Activated naive CD4-positive, alpha-beta T cell treated with anti-CD3 and anti-CD28 coated beads for 36 hours (primary cell): Measurements from ENCODE around the gene IMMP2L. TPM values are rescaled to one million over a fixed set of nuclear protein-coding genes. Genes with fewer than 3 reads are reported as not detected.

Experiments used
- CTCF ChIA-PET: fragments of 350-600 bp; sonication (Branson Sonifier 250); formaldehyde crosslinking; loops from one replicate; lab custom pipeline; 2021; ENCODE audit warnings: antibody characterized with exemption; lab: Charles Lee
- DNase-seq: peaks from one replicate; pipeline ENCODE4 v3.0.0-alpha.2; 2020
- H3K27ac Mint-ChIP-seq: one replicate; pipeline ENCODE4 v1.8.0; 2021; ENCODE audit warnings: mild to moderate bottlenecking, mixed read lengths
- H3K27me3 Mint-ChIP-seq: one replicate; pipeline ENCODE4 v1.8.0; 2021; ENCODE audit warnings: low read depth, mixed read lengths
- H3K36me3 Mint-ChIP-seq: one replicate; pipeline ENCODE4 v1.8.0; 2021; ENCODE audit warnings: low read depth, mixed read lengths
- H3K4me1 Mint-ChIP-seq: one replicate; pipeline ENCODE4 v1.8.0; 2021; ENCODE audit warnings: low read depth, mixed read lengths
- H3K4me3 Mint-ChIP-seq: one replicate; pipeline ENCODE4 v1.8.0; 2021; ENCODE audit warnings: mild to moderate bottlenecking, moderate library complexity, mixed read lengths
- H3K9me3 Mint-ChIP-seq: one replicate; pipeline ENCODE4 v1.8.0; 2021; ENCODE audit warnings: mixed read lengths
- intact Hi-C: fragments of 100-400 bp; cut with micrococcal nuclease; formaldehyde crosslinking; loops from one replicate; pipeline ENCODE4 v1.15.1; 2023
- total RNA-seq, 2 experiments: library from RNA; stranded (reverse); gene quantifications; one replicate each; pipeline ENCODE4 v1.2.3, GENCODE V29; 2021

IMMP2L gene
- total RNA-seq, 2 experiments from 2014 or later, result 24.4 to 26.6 TPM

DNA sequence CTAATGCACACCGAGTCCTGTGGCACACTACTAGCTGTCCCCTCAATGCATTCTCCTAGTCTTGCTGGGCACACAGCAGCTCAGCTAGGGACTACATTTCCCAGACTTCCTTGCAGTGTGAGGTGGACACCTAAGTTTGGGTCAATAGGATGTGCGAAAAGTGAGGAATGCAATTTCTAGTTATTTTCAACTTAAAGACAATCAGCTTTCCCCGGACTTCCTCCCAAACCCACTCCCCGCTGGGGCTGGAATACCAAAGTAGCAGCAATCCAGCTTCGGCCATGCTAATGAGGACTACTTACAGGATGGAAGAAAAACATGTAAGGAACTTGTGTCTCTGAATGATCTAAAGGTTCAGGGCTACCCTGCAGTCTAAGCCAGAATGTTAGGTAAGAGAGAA, 757.8 kb downstream of the IMMP2L start:
- no peak overlapping the region for H3K4me3 Mint-ChIP-seq

DNA sequence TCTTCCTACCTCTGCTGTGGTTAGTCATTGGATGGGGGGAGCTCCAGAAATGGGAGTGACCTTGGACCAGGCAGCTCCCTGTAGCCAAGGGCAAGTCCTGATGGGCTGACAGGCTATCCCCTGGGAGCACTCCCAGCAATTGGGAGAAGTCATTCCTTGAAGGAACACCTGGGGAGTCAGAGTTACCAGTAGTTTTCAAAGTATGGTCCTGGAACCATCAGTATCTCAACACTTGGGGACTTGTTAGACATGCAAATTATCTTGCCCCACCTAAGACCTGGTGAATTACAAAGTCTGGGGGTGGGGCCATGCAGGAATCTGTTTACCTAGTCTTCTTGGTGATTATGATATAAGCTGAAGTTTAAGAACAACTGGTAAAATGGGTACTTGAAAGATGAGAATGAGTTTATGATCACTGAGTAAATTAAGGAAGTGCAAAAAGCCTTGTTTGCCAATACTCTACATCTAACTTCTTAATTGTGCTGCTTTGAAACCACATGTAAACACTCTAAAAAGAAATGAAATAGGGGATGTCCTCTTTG, 758.6 kb downstream of the IMMP2L start:
- DNase-seq, result no peak
- no peak overlapping the region for H3K27ac Mint-ChIP-seq
- H3K4me3 Mint-ChIP-seq, result no peak overlapping the region
- intact Hi-C loops, result no loop called here
- H3K9me3 Mint-ChIP-seq, result no peaks in the 10 kb centered on the region
- peaks cover 9% of the 10 kb centered on the region for H3K4me1 Mint-ChIP-seq
- peaks cover 2% of the 10 kb centered on the region for H3K36me3 Mint-ChIP-seq
- CTCF ChIA-PET, result no interaction called here
- H3K27me3 Mint-ChIP-seq, result no peaks in the 10 kb centered on the region

More for the DNA sequence above, 757.8 kb downstream of the IMMP2L start:
- intact Hi-C loops, result no loop called here
- peaks cover 2% of the 10 kb centered on the region for H3K36me3 Mint-ChIP-seq
- no peak overlapping the region for H3K27ac Mint-ChIP-seq
- no peaks in the 10 kb centered on the region for H3K9me3 Mint-ChIP-seq
- no peak for DNase-seq
- no peaks in the 10 kb centered on the region for H3K27me3 Mint-ChIP-seq
- H3K4me1 Mint-ChIP-seq, result peaks cover 9% of the 10 kb centered on the region
- CTCF ChIA-PET, result no interaction called here

DNA sequence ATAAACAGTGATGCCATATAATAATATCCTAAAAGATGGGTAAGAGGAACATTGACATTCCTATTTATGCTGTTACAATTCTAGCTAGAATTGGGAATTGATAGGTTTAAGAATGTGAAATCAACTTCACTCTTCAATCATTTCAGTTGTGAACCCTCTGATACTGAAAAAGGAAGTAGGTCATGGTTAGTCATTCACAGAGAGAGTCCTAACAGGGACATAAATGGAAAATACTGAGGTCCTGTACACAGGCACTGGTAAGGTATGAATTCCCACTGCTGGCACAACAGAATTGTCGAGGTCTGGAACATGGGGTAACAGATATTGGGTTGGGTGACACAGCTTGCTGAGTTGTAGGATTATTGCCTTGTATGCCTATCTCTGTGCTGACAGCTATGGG, 760.8 kb downstream of the IMMP2L start:
- H3K36me3 Mint-ChIP-seq, result no peaks in the 10 kb centered on the region
- H3K9me3 Mint-ChIP-seq, result no peaks in the 10 kb centered on the region
- H3K27ac Mint-ChIP-seq, result no peak overlapping the region
- intact Hi-C loops, result no loop called here
- peaks cover 9% of the 10 kb centered on the region for H3K4me1 Mint-ChIP-seq
- no peaks in the 10 kb centered on the region for H3K27me3 Mint-ChIP-seq
- no peak overlapping the region for H3K4me3 Mint-ChIP-seq
- CTCF ChIA-PET, result interaction anchor here (0.6 kb wide), 1 partner anchor 651 kb away, joined by 3 read pairs; no protein-coding TSS in a partner anchor
- no peak for DNase-seq

DNA sequence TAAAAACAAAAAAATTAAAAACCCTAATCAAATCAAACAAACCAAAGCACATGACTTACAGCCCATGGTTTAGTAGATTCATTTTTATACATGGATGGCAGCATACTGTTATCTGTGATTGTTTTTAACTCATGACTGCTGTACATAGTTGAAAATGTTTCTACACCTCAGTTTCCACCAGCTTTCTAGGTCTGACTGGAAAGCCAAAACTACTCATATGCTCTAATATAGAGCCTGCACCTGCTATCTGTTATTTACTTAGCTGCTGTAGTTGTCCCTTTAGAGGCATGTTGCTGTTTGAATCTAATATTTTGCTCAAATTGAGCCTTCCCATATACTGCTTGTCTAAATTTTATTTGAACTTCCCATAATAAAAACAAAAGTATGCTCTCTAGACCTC, 761.3 kb downstream of the IMMP2L start:
- no peaks in the 10 kb centered on the region for H3K27me3 Mint-ChIP-seq
- CTCF ChIA-PET, result interaction anchor here (0.6 kb wide), 1 partner anchor 651 kb away, joined by 3 read pairs; no protein-coding TSS in a partner anchor
- no peak overlapping the region for H3K4me3 Mint-ChIP-seq
- peaks cover 9% of the 10 kb centered on the region for H3K4me1 Mint-ChIP-seq
- H3K9me3 Mint-ChIP-seq, result no peaks in the 10 kb centered on the region
- H3K36me3 Mint-ChIP-seq, result no peaks in the 10 kb centered on the region
- DNase-seq, result no peak
- intact Hi-C loops, result no loop called here
- H3K27ac Mint-ChIP-seq, result no peak overlapping the region

DNA sequence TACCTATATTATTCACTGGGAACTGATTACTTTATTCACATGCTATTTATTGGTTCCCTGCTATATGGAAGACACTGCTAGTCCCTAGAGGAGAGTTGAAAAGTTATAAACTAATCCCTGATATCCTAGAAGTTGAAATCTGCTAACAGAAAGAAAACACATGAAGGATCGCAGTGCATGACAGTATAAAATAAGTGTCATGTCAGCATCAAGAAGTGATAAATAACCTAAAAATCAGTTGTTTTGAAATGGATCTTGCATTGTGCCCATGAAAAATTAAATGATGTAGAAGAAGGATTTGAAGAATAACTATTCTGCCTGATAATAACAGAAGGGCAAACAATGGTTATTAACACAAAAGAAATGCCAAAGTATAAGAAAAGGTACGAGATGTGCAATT, 764.6 kb downstream of the IMMP2L start:
- no peak for DNase-seq
- H3K27me3 Mint-ChIP-seq, result no peaks in the 10 kb centered on the region
- peaks cover 9% of the 10 kb centered on the region for H3K4me1 Mint-ChIP-seq
- no peaks in the 10 kb centered on the region for H3K9me3 Mint-ChIP-seq
- intact Hi-C loops, result no loop called here
- CTCF ChIA-PET, result no interaction called here
- no peaks in the 10 kb centered on the region for H3K36me3 Mint-ChIP-seq
- H3K4me3 Mint-ChIP-seq, result no peak overlapping the region
- no peak overlapping the region for H3K27ac Mint-ChIP-seq

DNA sequence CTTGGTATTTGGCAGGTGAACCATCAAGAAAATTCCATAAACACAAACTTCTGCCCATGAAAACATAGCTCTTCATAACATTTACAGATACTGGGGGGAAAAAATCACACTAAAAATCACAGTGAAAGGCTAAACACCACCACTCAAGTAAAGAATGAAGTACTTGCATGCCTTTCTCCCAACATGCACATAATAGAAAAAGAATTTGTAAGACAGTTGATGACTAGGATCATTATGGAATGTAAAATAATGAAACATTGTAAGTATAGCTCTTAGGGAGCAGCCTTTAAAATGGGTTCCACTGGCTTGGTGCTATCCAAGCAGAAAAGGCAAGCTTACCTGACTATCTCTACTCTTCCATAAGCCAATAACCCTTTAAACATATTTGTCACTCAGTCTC, 771.3 kb downstream of the IMMP2L start:
- intact Hi-C loops, result no loop called here
- Mint-ChIP-seq H3K36me3 (no peaks in the 10 kb centered on the region), H3K4me1 (no peaks in the 10 kb centered on the region), H3K9me3 (no peaks in the 10 kb centered on the region), H3K27ac (no peak overlapping the region), H3K4me3 (no peak overlapping the region), H3K27me3 (no peaks in the 10 kb centered on the region)
- DNase-seq, result no peak
- CTCF ChIA-PET, result no interaction called here

DNA sequence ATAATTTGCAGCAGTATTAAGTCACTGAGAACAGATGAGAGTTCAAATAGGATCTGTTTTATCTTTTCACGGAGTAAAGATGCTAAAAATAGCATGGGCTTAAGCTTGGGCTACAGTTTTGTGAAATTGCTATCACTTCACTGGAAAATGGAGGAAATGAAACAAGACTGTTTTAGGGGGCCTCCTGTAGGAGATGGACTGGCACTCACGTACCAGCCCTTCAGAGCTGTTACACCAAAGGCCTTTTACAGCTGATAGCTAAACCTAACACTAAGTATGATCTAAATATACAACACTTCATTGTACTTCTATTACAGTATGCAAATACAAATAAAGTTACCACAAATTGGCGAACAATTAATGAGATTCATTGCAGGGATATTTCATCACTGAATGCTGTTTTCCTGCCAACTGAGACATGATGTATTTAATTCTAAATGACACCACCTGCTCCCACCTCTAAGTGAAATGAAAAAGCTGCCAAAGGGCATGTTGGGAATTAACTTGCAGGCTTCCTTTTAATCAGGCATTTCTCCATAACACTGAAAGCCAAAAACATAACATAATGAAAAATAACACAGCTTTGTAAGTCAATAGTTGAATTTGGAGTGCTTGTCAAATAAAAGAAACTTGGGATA, 775.8 kb downstream of the IMMP2L start:
- Mint-ChIP-seq H3K36me3 (no peaks in the 10 kb centered on the region), H3K27me3 (no peaks in the 10 kb centered on the region), H3K27ac (no peak overlapping the region), H3K4me3 (no peak overlapping the region), H3K9me3 (no peaks in the 10 kb centered on the region), H3K4me1 (no peaks in the 10 kb centered on the region)
- intact Hi-C loops, result no loop called here
- DNase-seq, result no peak
- CTCF ChIA-PET, result no interaction called here

DNA sequence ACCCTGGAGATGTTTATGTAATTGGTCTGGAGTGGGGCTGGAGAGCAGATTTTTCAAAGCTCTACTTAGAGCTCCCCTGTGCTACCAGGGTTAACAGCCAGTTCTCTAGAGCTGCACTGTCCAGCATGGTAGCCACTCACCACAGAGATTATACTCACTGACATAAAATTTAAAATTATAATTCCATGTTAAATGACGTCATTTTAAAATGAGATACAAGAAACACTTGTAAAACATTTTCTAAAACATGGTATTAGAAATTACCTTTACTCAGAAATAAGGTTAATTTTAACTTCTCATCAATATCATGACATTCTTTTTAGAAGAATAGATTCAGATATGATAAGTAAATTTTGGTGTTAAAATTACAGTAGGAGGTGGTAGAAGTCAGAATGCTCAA, 777.5 kb downstream of the IMMP2L start:
- H3K36me3 Mint-ChIP-seq, result no peaks in the 10 kb centered on the region
- H3K4me1 Mint-ChIP-seq, result no peaks in the 10 kb centered on the region
- CTCF ChIA-PET, result no interaction called here
- H3K27me3 Mint-ChIP-seq, result no peaks in the 10 kb centered on the region
- no peak for DNase-seq
- no peak overlapping the region for H3K4me3 Mint-ChIP-seq
- no peak overlapping the region for H3K27ac Mint-ChIP-seq
- H3K9me3 Mint-ChIP-seq, result no peaks in the 10 kb centered on the region
- intact Hi-C loops, result no loop called here

DNA sequence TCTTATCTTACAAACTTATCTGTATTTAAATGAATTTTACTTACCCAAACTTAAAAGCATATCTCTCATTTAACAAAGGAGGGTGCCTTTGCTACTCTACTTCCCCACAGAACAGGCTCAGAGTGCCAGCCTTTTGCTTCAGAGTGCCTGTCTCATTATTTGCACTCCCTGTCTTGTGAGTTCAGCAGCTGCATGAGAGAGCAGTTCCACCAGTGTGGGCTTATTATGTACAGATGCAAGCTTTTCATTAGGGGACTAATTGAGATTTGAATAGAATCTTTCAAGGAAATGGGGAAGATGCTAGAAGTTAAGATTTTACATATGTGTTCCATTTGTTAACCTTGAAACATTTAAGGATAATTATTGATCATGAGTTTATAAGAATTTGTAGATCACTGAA, 781.6 kb downstream of the IMMP2L start:
- no peak overlapping the region for H3K4me3 Mint-ChIP-seq
- H3K36me3 Mint-ChIP-seq, result no peaks in the 10 kb centered on the region
- H3K27me3 Mint-ChIP-seq, result no peaks in the 10 kb centered on the region
- H3K4me1 Mint-ChIP-seq, result no peaks in the 10 kb centered on the region
- CTCF ChIA-PET, result interaction anchor here (0.6 to 0.7 kb wide), 3 partner anchors 51 to 726 kb away, joined by 3 to 6 read pairs (median 3); no protein-coding TSS in a partner anchor
- intact Hi-C loops, result no loop called here
- H3K27ac Mint-ChIP-seq, result no peak overlapping the region
- no peaks in the 10 kb centered on the region for H3K9me3 Mint-ChIP-seq
- DNase-seq, result no peak

DNA sequence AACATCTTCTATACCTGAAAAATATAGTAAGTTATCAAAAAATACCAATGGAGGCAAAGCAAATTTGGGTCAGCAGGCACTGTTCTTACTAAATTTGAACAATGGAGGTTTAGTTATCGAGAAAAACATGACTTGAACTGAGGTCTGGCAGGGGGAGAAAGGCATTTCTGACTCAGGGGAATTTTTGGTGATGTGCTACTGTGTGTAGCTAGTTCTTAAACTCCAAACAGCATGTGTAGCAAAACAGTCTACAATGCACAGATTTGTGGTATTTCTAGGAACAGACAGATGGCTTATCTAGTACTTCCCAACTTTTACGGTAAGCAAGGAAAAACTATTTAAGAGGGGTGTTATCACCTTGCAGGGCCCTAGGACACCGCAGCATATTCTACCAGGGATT, 783.0 kb downstream of the IMMP2L start:
- Mint-ChIP-seq H3K4me1 (no peaks in the 10 kb centered on the region), H3K9me3 (no peaks in the 10 kb centered on the region)
- CTCF ChIA-PET, result no interaction called here

DNA sequence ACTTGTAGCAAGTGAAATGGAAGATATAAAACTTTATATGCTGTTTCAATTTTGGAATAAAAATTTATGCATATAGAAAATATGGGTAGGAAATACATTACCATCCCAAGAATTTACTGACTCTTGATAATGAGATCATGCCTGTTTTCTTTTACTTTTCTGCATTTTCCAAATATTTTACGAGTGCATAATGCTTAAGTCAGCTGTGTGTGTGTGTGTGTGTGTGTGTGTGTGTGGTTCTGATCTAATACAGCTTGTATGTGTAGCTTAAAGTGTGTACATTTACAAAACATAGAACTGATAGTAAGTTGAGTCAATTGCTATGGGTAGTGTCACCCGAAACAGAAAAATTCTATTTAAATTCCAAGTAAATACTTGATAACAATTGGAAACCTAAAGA, 787.2 kb downstream of the IMMP2L start:
- H3K27me3 Mint-ChIP-seq, result no peaks in the 10 kb centered on the region
- no peak overlapping the region for H3K4me3 Mint-ChIP-seq
- no peak overlapping the region for H3K27ac Mint-ChIP-seq
- CTCF ChIA-PET, result interaction anchor here (0.6 kb wide), 1 partner anchor 44 kb away, joined by 3 read pairs; no protein-coding TSS in a partner anchor
- intact Hi-C loops, result no loop called here
- H3K9me3 Mint-ChIP-seq, result no peaks in the 10 kb centered on the region
- no peaks in the 10 kb centered on the region for H3K4me1 Mint-ChIP-seq
- H3K36me3 Mint-ChIP-seq, result no peaks in the 10 kb centered on the region
- DNase-seq, result no peak

More for the DNA sequence above, 783.0 kb downstream of the IMMP2L start:
- H3K36me3 Mint-ChIP-seq, result no peaks in the 10 kb centered on the region
- H3K4me3 Mint-ChIP-seq, result no peak overlapping the region
- H3K27ac Mint-ChIP-seq, result no peak overlapping the region
- intact Hi-C loops, result no loop called here
- no peaks in the 10 kb centered on the region for H3K27me3 Mint-ChIP-seq
- DNase-seq, result no peak

DNA sequence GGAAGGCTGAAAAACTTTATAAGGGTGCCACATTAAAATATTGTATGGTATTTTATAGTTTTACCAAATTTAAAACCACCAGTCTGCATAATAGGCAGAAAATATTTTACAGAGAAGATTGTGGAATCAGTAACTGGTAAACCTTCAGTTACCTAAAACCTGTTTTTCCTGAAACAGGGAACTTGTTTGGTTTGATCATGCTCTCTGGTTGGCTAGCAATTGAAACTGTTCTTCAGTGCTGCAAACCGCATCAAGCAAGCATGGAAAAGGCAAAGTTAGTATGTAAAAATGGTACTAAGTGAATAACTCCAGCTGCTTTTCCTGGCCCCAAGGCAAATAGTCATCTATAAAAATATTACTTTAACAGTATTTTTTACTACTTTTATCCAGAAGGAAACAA, 788.2 kb downstream of the IMMP2L start:
- intact Hi-C loops, result no loop called here
- Mint-ChIP-seq H3K4me1 (no peaks in the 10 kb centered on the region), H3K4me3 (no peak overlapping the region), H3K27ac (no peak overlapping the region), H3K27me3 (no peaks in the 10 kb centered on the region), H3K36me3 (no peaks in the 10 kb centered on the region), H3K9me3 (no peaks in the 10 kb centered on the region)
- CTCF ChIA-PET, result interaction anchor here (0.6 kb wide), 1 partner anchor 36 kb away, joined by 3 read pairs; no protein-coding TSS in a partner anchor
- DNase-seq, result no peak

DNA sequence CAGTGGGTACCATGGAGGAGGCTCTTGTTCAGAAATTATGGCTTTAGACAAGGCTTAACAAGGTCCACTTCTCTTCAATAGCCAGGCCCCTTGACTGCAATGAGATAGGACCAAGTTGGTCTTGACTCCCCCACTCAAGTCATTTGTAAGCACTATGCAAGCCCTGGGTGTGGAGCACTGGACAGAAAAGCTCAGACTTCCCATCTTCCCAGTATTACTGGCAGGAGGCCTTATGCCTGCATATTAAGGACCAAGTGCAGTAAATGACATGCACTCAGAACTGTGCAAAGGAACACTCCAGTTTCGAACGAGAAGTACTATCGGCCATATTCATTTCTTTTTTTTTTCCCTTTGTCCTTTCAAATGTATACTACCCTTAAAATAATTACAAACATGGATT, 789.7 kb downstream of the IMMP2L start:
- Mint-ChIP-seq H3K4me3 (no peak overlapping the region), H3K27ac (no peak overlapping the region), H3K27me3 (no peaks in the 10 kb centered on the region), H3K36me3 (no peaks in the 10 kb centered on the region), H3K4me1 (no peaks in the 10 kb centered on the region), H3K9me3 (no peaks in the 10 kb centered on the region)
- CTCF ChIA-PET, result no interaction called here
- intact Hi-C loops, result no loop called here
- no peak for DNase-seq
